ENCODE measurements around the gene PPM1H.
"Not testable (repeated sequence)": the region's sequence is repeated elsewhere in the genome, so short reads cannot be mapped to it uniquely, and the experiment has no call there.

Gene PPM1H

GRCh38 chr12:62903151-62903550 is 31.8 kb downstream of the PPM1H start:
- DNase-seq = peak; percentile 40

GRCh38 chr12:62900686-62901272 is 34.2 kb downstream of the PPM1H start:
- DNase-seq = peak; percentile 30

- peak; percentile 30 for DNase-seq
These were observed 35.2 kb downstream of the PPM1H start for GRCh38 chr12:62899568-62900390.

GRCh38 chr12:62898526-62898925 is 36.4 kb downstream of the PPM1H start:
- peak; percentile 87 for DNase-seq

- no peak for DNase-seq
These were observed 39.5 kb downstream of the PPM1H start for GRCh38 chr12:62895351-62895877.

GRCh38 chr12:62893276-62893675 is 41.7 kb downstream of the PPM1H start:
- no peak for DNase-seq

- peak; percentile 21 for DNase-seq
These were observed 43.0 kb downstream of the PPM1H start for GRCh38 chr12:62891805-62892549.

- peak; percentile 46 for DNase-seq
These were observed 46.4 kb downstream of the PPM1H start for GRCh38 chr12:62888454-62889110.

- peak; percentile 24 for DNase-seq
These were observed 48.2 kb downstream of the PPM1H start for GRCh38 chr12:62886796-62887195.

- no peak for DNase-seq
These were observed 49.7 kb downstream of the PPM1H start for GRCh38 chr12:62885242-62885641.

GRCh38 chr12:62884832-62885231 is 50.1 kb downstream of the PPM1H start:
- DNase-seq = not testable (repeated sequence)

GRCh38 chr12:62882696-62883095 is 52.3 kb downstream of the PPM1H start:
- DNase-seq = no peak

- no peak for DNase-seq
These were observed 52.8 kb downstream of the PPM1H start for GRCh38 chr12:62882140-62882539.

GRCh38 chr12:62879691-62880090 is 55.3 kb downstream of the PPM1H start:
- no peak for DNase-seq

- not testable (repeated sequence) for DNase-seq
These were observed 55.7 kb downstream of the PPM1H start for GRCh38 chr12:62879228-62879627.

- DNase-seq = no peak
These were observed 56.7 kb downstream of the PPM1H start for GRCh38 chr12:62878211-62878610.

GRCh38 chr12:62876938-62877548 is 57.9 kb downstream of the PPM1H start:
- no peak for DNase-seq

GRCh38 chr12:62873826-62874448 is 61.0 kb downstream of the PPM1H start:
- DNase-seq = no peak

- DNase-seq = no peak
These were observed 61.7 kb downstream of the PPM1H start for GRCh38 chr12:62873116-62873825.

GRCh38 chr12:62868820-62869219 is 66.1 kb downstream of the PPM1H start:
- no peak for DNase-seq

GRCh38 chr12:62866451-62867082 is 68.4 kb downstream of the PPM1H start:
- DNase-seq = no peak

Measured in inflammatory macrophage treated with lipopolysaccharide for 4 hours (primary cell).